HepG2 (cell line): Measurements from ENCODE around the gene HBEGF. TPM values are rescaled to one million over a fixed set of nuclear protein-coding genes. Genes with fewer than 3 reads are reported as not detected.

Source experiments
- ATF7 ChIP-seq, 2 experiments: fragments of 450-650 bp in 1 of 2; sonication (generic) in 1 of 2; formaldehyde crosslinking in 1 of 2; IDR thresholded peaks; 2 replicates each; pipeline versions ENCODE4 v1.4.0 to v1.6.1; 2016 to 2020; ENCODE audit warnings: antibody characterized with exemption in 1 of 2, mild to moderate bottlenecking in 1 of 2, missing genetic modification reagents in 1 of 2
- BHLHE40 ChIP-seq: IDR thresholded peaks from 2 replicates; pipeline ENCODE4 v1.6.1; 2011; ENCODE audit warnings: low read length, improper control_type of control experiment
- CEBPZ ChIP-seq: IDR thresholded peaks from 2 replicates; pipeline ENCODE4 v1.6.1; 2012; ENCODE audit warnings: low read length, improper control_type of control experiment
- GLMP ChIP-seq: sonication (generic); formaldehyde crosslinking; IDR thresholded peaks from 2 replicates; pipeline ENCODE4 v1.9.0; 2021; ENCODE audit warnings: missing genetic modification reagents, mild to moderate bottlenecking, borderline replicate concordance
- JUNB ChIP-seq: sonication (generic); formaldehyde crosslinking; IDR thresholded peaks from 2 replicates; pipeline ENCODE4 v1.8.0; 2022; ENCODE audit warnings: missing genetic modification reagents, mild to moderate bottlenecking, borderline replicate concordance
- NFIB ChIP-seq: sonication (generic); formaldehyde crosslinking; IDR thresholded peaks from 2 replicates; pipeline ENCODE4 v1.9.0; 2021; ENCODE audit warnings: missing genetic modification reagents, mild to moderate bottlenecking, borderline replicate concordance
- PRPF4 ChIP-seq: fragments of 200-400 bp; formaldehyde crosslinking; IDR thresholded peaks from 2 replicates; pipeline ENCODE4 v1.6.1; 2016; ENCODE audit warnings: low read length, low read depth; ENCODE audit not compliant: poor library complexity, severe bottlenecking
- RORA ChIP-seq: sonication (generic); formaldehyde crosslinking; IDR thresholded peaks from 2 replicates; pipeline ENCODE4 v1.5.0; 2020; ENCODE audit warnings: mild to moderate bottlenecking, missing genetic modification reagents, moderate library complexity
- ZNF547 ChIP-seq: sonication (generic); formaldehyde crosslinking; IDR thresholded peaks from 2 replicates; pipeline ENCODE4 v1.5.1; 2020; ENCODE audit warnings: mild to moderate bottlenecking, missing genetic modification reagents
- ZNF660 ChIP-seq: sonication (generic); formaldehyde crosslinking; IDR thresholded peaks from 2 replicates; pipeline ENCODE4 v1.5.1; 2020; ENCODE audit warnings: mild to moderate bottlenecking, low read depth, missing genetic modification reagents, borderline replicate concordance
- ZNF749 ChIP-seq: sonication (generic); formaldehyde crosslinking; IDR thresholded peaks from 2 replicates; pipeline ENCODE4 v1.8.0; 2022; ENCODE audit warnings: mild to moderate bottlenecking, missing genetic modification reagents, moderate library complexity, borderline replicate concordance
- polyA plus RNA-seq, 8 experiments: library from polyadenylated mRNA; depleted of rRNA in 3 of 8; stranded (reverse) in 7 of 8; unstranded in 1 of 8; fragments of >200 nt; fragmentation: Illumina TruSeq in 4 of 8; extraction: Trizol in 4 of 8; gene quantifications; 2 replicates each; pipeline versions ENCODE4 v1.2.1 to v1.2.3, GENCODE V29; 2011 to 2016; ENCODE audit warnings: low read depth in 4 of 8, missing spikeins in 1 of 8, mixed read lengths in 1 of 8; ENCODE audit not compliant: insufficient read depth in 1 of 8
- total RNA-seq, 5 experiments: library from RNA; depleted of rRNA; stranded (reverse); fragments of >200 nt; fragmentation: Illumina TruSeq; extraction: Trizol; gene quantifications; 2 replicates each; pipeline ENCODE4 v1.2.3, GENCODE V29; 2016; ENCODE audit warnings: low read depth in 1 of 5
- TF ChIP-seq, protein P1 (sequence below), 2 experiments: sonication (generic) in 1 of 2; formaldehyde crosslinking in 1 of 2; IDR thresholded peaks; 2 replicates each; pipeline versions ENCODE4 v1.6.1 to v1.9.0; 2014 to 2022; ENCODE audit warnings: antibody characterized with exemption in 1 of 2, borderline replicate concordance in 1 of 2, inconsistent platforms in 1 of 2, low read depth in 1 of 2, missing genetic modification reagents in 1 of 2
- TF ChIP-seq, protein P2 (sequence below): sonication (generic); formaldehyde crosslinking; conservative IDR thresholded peaks from 2 replicates; pipeline ENCODE4 v1.4.0; 2020; ENCODE audit warnings: missing genetic modification reagents

The HBEGF gene
- total and polyA plus RNA-seq, 2 of the 13 experiments (the other 11 are each of a cell fraction or from before 2014, with no cell fraction given) = 1.7 to 5.0 TPM

DNA sequence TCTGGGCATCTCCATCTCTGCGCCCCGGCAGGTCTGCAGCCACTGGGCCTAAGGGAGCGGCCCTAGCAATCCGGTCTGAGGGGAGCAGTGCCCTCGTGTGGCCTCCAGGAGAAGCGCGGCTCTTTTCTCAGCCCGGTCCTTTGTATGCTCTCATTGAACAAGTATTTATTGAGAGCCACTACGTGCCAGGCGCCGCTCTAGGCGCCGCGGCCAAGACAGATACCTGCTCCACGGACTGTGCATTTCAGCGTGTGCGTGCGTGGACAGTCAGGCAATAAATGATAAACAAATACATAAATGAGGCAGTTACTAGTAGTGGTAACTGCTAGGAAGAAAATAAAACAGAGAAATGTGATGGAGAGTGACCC lies 11.3 kb upstream of the HBEGF start (continued):
- TF ChIP-seq CEBPZ (no peak), PRPF4 (no peak), ZNF749 (CRISPR knock-in tag) (no peak), JUNB (no peak), ZNF660 (CRISPR knock-in tag) (no peak), ZNF547 (peak; percentile 34; the same call in 1 of the 2 replicates), ATF7 (IDR thresholded peaks at IDR 0.05) (no peak), ATF7 (CRISPR knock-in tag; IDR thresholded peaks at IDR 0.05) (peak; percentile 71), NFIB (CRISPR knock-in tag) (no peak), RORA (no peak), GLMP (no peak), BHLHE40 (no peak; the same call in 1 of the 2 replicates)
- TF ChIP-seq, protein P1, sequence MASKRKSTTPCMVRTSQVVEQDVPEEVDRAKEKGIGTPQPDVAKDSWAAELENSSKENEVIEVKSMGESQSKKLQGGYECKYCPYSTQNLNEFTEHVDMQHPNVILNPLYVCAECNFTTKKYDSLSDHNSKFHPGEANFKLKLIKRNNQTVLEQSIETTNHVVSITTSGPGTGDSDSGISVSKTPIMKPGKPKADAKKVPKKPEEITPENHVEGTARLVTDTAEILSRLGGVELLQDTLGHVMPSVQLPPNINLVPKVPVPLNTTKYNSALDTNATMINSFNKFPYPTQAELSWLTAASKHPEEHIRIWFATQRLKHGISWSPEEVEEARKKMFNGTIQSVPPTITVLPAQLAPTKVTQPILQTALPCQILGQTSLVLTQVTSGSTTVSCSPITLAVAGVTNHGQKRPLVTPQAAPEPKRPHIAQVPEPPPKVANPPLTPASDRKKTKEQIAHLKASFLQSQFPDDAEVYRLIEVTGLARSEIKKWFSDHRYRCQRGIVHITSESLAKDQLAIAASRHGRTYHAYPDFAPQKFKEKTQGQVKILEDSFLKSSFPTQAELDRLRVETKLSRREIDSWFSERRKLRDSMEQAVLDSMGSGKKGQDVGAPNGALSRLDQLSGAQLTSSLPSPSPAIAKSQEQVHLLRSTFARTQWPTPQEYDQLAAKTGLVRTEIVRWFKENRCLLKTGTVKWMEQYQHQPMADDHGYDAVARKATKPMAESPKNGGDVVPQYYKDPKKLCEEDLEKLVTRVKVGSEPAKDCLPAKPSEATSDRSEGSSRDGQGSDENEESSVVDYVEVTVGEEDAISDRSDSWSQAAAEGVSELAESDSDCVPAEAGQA (IDR thresholded peaks at IDR 0.05; ENCODE audit: low read depth) = no peak
- TF ChIP-seq, protein P1 (CRISPR knock-in tag; IDR thresholded peaks at IDR 0.05; ENCODE audit: borderline replicate concordance) = no peak
- TF ChIP-seq, protein P2, sequence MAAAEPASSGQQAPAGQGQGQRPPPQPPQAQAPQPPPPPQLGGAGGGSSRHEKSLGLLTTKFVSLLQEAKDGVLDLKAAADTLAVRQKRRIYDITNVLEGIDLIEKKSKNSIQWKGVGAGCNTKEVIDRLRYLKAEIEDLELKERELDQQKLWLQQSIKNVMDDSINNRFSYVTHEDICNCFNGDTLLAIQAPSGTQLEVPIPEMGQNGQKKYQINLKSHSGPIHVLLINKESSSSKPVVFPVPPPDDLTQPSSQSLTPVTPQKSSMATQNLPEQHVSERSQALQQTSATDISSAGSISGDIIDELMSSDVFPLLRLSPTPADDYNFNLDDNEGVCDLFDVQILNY (CRISPR knock-in tag) = no peak
